Measurements from ENCODE around the gene PROSER1. TPM values are rescaled to one million over a fixed set of nuclear protein-coding genes. Genes with fewer than 3 reads are reported as not detected.

Gene PROSER1
- total and polyA plus RNA-seq, 10 of the 15 experiments (the other 5 are each of a cell fraction or from before 2014, with no cell fraction given), result 14.3 to 66.0 (median 26.9) TPM

DNA sequence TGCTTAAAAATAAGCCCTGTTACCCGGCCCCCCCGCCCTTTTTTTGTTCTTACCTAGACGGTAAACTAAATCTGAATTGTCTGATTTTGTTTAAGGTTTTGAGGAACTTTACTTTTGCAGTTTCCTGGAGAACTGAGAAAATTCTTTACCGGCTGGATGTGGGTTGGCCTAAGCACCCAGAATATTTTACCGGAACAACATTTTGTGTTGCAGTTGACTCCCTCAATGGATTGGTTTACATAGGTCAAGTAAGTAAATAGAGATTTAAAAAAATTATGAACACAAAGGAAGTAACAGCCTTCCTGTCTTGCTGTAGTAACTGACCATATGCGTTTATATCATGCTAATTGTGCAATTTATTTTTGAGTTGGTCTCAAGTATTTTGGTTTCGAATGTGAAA, 1.2 kb upstream of the PROSER1 start:
- Histone ChIP-seq H3K4me3 (peak overlapping the region; percentile 95), H3K9ac (ENCODE audit: control insufficient read depth, insufficient read depth, low read length) (peak overlapping the region; percentile 94), H3K27me3 (replicated peaks in 1 of 2; ENCODE audit: control insufficient read depth in 2 of 2, insufficient read depth in 2 of 2, low read length in 1 of 2) (no peaks in the 10 kb centered on the region), H3K4me1 (ENCODE audit: control insufficient read depth, insufficient read depth, low read length) (peaks cover 9% of the 10 kb centered on the region), H4K20me1 (ENCODE audit: control insufficient read depth, insufficient read depth) (no peaks in the 10 kb centered on the region), H3K36me3 (ENCODE audit: control insufficient read depth in 2 of 2, insufficient read depth in 2 of 2, low read length in 1 of 2) (peaks cover 0 to 1% of the 10 kb centered on the region in 2 experiments; a peak in 1 of 4 replicates), H3K27ac (ENCODE audit: control insufficient read depth, insufficient read depth) (peak overlapping the region; percentile 93), H3K4me2 (ENCODE audit: control insufficient read depth, insufficient read depth) (peak overlapping the region; percentile 85), H2AFZ (ENCODE audit: control insufficient read depth, low read depth, low read length) (peak overlapping the region; percentile 97), H3K9me3 (replicated peaks; ENCODE audit: control insufficient read depth, insufficient read depth, low read length) (no peaks in the 10 kb centered on the region), H3K79me2 (ENCODE audit: control insufficient read depth, insufficient read depth, low read length) (peaks cover 59% of the 10 kb centered on the region)
- POLR2A ChIA-PET, result interaction anchor here (1.1 to 1.2 kb wide), 2 partner anchors 9 kb away, joined by 3 to 6 read pairs; no protein-coding TSS in a partner anchor
- SMC1A ChIA-PET (ENCODE audit: uncharacterized antibody, unreplicated experiment), result interaction anchor here (1.0 kb wide), 3 partner anchors 19 to 220 kb away, joined by 3 read pairs; no protein-coding TSS in a partner anchor
- no peak for TF ChIP-seq CBFB (IDR thresholded peaks at IDR 0.05; ENCODE audit: low read depth)
- TF ChIP-seq RELA (IDR thresholded peaks at IDR 0.05; ENCODE audit: borderline replicate concordance, partially characterized antibody), result no peak
- TF ChIP-seq RAD51 (IDR thresholded peaks at IDR 0.05), result no peak
- no peak for TF ChIP-seq POU2F2 (IDR thresholded peaks at IDR 0.05; ENCODE audit: borderline replicate concordance, low read depth, low read length)
- no peak for TF ChIP-seq SREBF2 (IDR thresholded peaks at IDR 0.05; ENCODE audit: low read length)
- no peak for TF ChIP-seq MEF2A (IDR thresholded peaks at IDR 0.05; ENCODE audit: insufficient read depth, low read depth, low read length)
- no peak for TF ChIP-seq PML (IDR thresholded peaks at IDR 0.05; ENCODE audit: low read length)
- TF ChIP-seq TBL1XR1 (IDR thresholded peaks at IDR 0.05; ENCODE audit: low read depth, low read length), result no peak
- TF ChIP-seq BHLHE40 (IDR thresholded peaks at IDR 0.05; ENCODE audit: borderline replicate concordance in 1 of 2, low read depth in 2 of 2, low read length in 1 of 2), result no peak
- TF ChIP-seq, protein P1, sequence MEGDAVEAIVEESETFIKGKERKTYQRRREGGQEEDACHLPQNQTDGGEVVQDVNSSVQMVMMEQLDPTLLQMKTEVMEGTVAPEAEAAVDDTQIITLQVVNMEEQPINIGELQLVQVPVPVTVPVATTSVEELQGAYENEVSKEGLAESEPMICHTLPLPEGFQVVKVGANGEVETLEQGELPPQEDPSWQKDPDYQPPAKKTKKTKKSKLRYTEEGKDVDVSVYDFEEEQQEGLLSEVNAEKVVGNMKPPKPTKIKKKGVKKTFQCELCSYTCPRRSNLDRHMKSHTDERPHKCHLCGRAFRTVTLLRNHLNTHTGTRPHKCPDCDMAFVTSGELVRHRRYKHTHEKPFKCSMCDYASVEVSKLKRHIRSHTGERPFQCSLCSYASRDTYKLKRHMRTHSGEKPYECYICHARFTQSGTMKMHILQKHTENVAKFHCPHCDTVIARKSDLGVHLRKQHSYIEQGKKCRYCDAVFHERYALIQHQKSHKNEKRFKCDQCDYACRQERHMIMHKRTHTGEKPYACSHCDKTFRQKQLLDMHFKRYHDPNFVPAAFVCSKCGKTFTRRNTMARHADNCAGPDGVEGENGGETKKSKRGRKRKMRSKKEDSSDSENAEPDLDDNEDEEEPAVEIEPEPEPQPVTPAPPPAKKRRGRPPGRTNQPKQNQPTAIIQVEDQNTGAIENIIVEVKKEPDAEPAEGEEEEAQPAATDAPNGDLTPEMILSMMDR (IDR thresholded peaks at IDR 0.05 in 2 of 3, conservative IDR thresholded peaks at IDR 0.05 in 1 of 3; ENCODE audit: control insufficient read depth in 2 of 3, extremely low read depth in 1 of 3, insufficient read depth in 1 of 3, low read depth in 3 of 3, low read length in 3 of 3), result no peak
- TF ChIP-seq RFX5 (IDR thresholded peaks at IDR 0.05; ENCODE audit: low read depth, low read length), result no peak
- no peak for TF ChIP-seq TARDBP (IDR thresholded peaks at IDR 0.05; ENCODE audit: borderline replicate concordance)
- TF ChIP-seq BACH1 (IDR thresholded peaks at IDR 0.05; ENCODE audit: borderline replicate concordance), result no peak
- TF ChIP-seq CHD2 (IDR thresholded peaks at IDR 0.05; ENCODE audit: borderline replicate concordance, low read depth, low read length), result no peak
- no peak for TF ChIP-seq ZNF274 (IDR thresholded peaks at IDR 0.05; ENCODE audit: insufficient read depth, insufficient read length)
- TF ChIP-seq STAT1 (conservative IDR thresholded peaks at IDR 0.05), result no peak
- CTCF ChIA-PET, result no interaction called here
- in situ Hi-C loops (cut with MboI), result no loop called here
- no peak for DNase-seq (ENCODE audit: low read depth, low spot score)
- no TSS peak for BruUV-seq (replicated peaks)
- RAD21 ChIA-PET (ENCODE audit: unreplicated experiment), result interaction anchor here (1.2 kb wide), 1 partner anchor 12 kb away, joined by 3 read pairs; no protein-coding TSS in a partner anchor
- ATAC-seq, result no peak
- no peak for FAIRE-seq
- intact Hi-C loops (cut with micrococcal nuclease; ENCODE audit: unreplicated experiment), result loop anchor here (10.0 kb wide), 1 partner anchor 694 kb away; the partner anchor contains the start of gene UFM1
- under 1% methylated on average over 7 of the region's 7 CpGs for WGBS (ENCODE audit: insufficient coverage, insufficient replicate concordance, low lambda C conversion rate, missing lambda C conversion rate)

Data from GM12878 (cell line).